ENCODE results near the gene ILRUN.

DNA sequence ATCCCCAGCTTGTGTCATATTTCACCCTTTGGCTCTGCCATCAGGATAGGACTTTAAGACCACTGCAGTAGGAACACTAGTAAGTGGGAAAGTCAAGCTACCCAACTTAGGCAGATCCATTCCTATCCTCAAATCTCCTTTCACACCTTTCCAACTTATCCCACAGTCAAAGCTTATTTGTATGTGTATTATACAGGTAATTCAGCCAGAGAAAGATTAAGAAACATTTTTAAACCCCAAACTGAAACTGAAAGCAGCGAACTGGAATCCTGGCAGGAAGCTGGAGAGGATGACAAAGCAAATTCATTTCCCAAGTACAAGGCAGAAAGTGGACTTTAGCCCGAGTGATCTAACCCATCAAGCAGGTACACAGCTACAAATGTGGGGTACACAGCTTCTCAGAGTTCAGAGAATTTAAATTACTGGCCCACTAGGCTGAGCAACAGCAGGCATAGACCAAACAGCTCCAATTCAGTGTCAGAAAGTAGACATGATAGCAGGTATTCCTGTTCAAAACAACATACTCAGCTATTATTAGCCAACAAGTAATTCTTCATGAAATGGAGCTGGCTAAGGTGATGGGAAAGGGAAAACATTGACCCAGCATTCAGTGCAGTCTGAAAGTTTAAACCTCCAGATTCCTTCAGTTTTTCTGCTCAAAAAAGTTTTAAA, 39.1 kb downstream of the ILRUN start:
- TF ChIP-seq, protein P1, sequence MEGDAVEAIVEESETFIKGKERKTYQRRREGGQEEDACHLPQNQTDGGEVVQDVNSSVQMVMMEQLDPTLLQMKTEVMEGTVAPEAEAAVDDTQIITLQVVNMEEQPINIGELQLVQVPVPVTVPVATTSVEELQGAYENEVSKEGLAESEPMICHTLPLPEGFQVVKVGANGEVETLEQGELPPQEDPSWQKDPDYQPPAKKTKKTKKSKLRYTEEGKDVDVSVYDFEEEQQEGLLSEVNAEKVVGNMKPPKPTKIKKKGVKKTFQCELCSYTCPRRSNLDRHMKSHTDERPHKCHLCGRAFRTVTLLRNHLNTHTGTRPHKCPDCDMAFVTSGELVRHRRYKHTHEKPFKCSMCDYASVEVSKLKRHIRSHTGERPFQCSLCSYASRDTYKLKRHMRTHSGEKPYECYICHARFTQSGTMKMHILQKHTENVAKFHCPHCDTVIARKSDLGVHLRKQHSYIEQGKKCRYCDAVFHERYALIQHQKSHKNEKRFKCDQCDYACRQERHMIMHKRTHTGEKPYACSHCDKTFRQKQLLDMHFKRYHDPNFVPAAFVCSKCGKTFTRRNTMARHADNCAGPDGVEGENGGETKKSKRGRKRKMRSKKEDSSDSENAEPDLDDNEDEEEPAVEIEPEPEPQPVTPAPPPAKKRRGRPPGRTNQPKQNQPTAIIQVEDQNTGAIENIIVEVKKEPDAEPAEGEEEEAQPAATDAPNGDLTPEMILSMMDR (conservative IDR thresholded peaks at IDR 0.05): no peak
- TF ChIP-seq EZH2 (IDR thresholded peaks at IDR 0.05; ENCODE audit: low read depth): no peak
